ENCODE measurements around the gene MYO1A. TPM values are rescaled to one million over a fixed set of nuclear protein-coding genes. Genes with fewer than 3 reads are reported as not detected.

The MYO1A gene
- total RNA-seq, 2 donors from 2014 or later, result 0.48 to 2.5 TPM

GRCh38 chr12:56980941-56981530 is 68.9 kb downstream of the MYO1A start:
- ATAC-seq (no peak), DNase-seq (ENCODE audit: low spot score) (no peak)
- H3K4me3 Mint-ChIP-seq, result no peak overlapping the region
- H3K9me3 Mint-ChIP-seq, result no peaks in the 10 kb centered on the region
- no peak overlapping the region for H3K27ac Mint-ChIP-seq
- H3K36me3 Mint-ChIP-seq, result no peaks in the 10 kb centered on the region
- H3K27me3 Mint-ChIP-seq, result no peaks in the 10 kb centered on the region
- no peaks in the 10 kb centered on the region for H3K4me1 Mint-ChIP-seq (ENCODE audit: low read depth in 2 of 2)

DNA sequence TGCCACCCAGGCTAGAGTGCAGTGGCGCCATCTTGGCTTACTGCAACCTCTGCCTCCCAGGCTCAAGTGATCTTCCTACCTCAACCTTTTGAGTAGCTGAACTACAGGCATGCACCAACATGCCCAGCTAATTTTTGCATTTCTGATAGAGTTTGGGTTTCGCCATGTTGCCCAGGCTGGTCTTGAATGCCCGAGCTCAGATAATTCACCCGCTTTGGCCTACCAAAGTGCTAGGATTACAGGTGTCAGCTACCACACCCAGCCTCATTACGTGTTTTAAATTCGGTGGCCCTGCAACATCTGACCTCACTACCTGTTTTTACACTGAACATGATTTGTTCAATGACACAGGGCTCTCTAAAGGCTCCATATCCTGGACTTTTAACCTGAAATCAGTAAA is 69.7 kb downstream of the MYO1A start:
- ATAC-seq (no peak), DNase-seq (ENCODE audit: low spot score) (no peak)
- Mint-ChIP-seq H3K4me1 (ENCODE audit: low read depth in 2 of 2) (no peaks in the 10 kb centered on the region), H3K9me3 (no peaks in the 10 kb centered on the region), H3K27ac (no peak overlapping the region), H3K4me3 (no peak overlapping the region), H3K36me3 (no peaks in the 10 kb centered on the region), H3K27me3 (no peaks in the 10 kb centered on the region)

GRCh38 chr12:56979628-56980027 is 70.3 kb downstream of the MYO1A start:
- H3K27ac Mint-ChIP-seq, result no peak overlapping the region

More at GRCh38 chr12:56979628-56980027, 70.3 kb downstream of the MYO1A start:
- no peaks in the 10 kb centered on the region for H3K36me3 Mint-ChIP-seq
- no peaks in the 10 kb centered on the region for H3K27me3 Mint-ChIP-seq
- H3K9me3 Mint-ChIP-seq, result no peaks in the 10 kb centered on the region
- H3K4me1 Mint-ChIP-seq (ENCODE audit: low read depth in 2 of 2), result no peaks in the 10 kb centered on the region
- no peak for DNase-seq (ENCODE audit: low spot score)
- no peak overlapping the region for H3K4me3 Mint-ChIP-seq
- ATAC-seq, result no peak

Other genes with a start within 250 kb of the MYO1A start
- gene SDR9C7, start 115.7 kb downstream of the MYO1A start, total RNA-seq, result not detected
- gene RDH16, start 92.5 kb downstream of the MYO1A start, total RNA-seq, result under 1 TPM; 0.52 to 0.78 TPM
- 10 to 100 TPM in 1 of 2 donors, 1 to 10 TPM in 1; 8.1 to 12.1 TPM for gene ZBTB39, start 43.6 kb downstream of the MYO1A start, total RNA-seq
- gene TAC3, start 33.6 kb downstream of the MYO1A start, total RNA-seq, result under 1 TPM in 1 of 2 donors, not detected in 1; 0.45 TPM
- 10 to 100 TPM; 25.5 to 34.1 TPM for gene NEMP1, start 28.7 kb upstream of the MYO1A start, total RNA-seq
- gene NAB2, start 39.0 kb upstream of the MYO1A start, total RNA-seq, result 1 to 10 TPM; 7.7 to 8.0 TPM
- gene STAT6, start 61.2 kb upstream of the MYO1A start, total RNA-seq, result 100 to 1,000 TPM; 158 to 198 TPM
- under 1 TPM; 0.42 to 0.45 TPM for gene LRP1, start 78.4 kb upstream of the MYO1A start, total RNA-seq
- not detected for gene LRP1-AS, start 97.5 kb upstream of the MYO1A start, total RNA-seq
- under 1 TPM in 1 of 2 donors, not detected in 1; 0.73 TPM for gene NXPH4, start 166.7 kb upstream of the MYO1A start, total RNA-seq
- 100 to 1,000 TPM; 262 to 355 TPM for gene SHMT2, start 179.6 kb upstream of the MYO1A start, total RNA-seq
- 1 to 10 TPM; 2.5 to 6.1 TPM for gene STAC3, start 201.1 kb upstream of the MYO1A start, total RNA-seq

Data from natural killer cell treated with Interleukin-12 subunit alpha and Interleukin-12 subunit beta and Interleukin-15 and Interleukin-18, amount 100 ng/mL, for 72 hours (primary cell).